Caco-2 (cell line): ENCODE measurements around the gene TNFRSF18. TPM values are rescaled to one million over a fixed set of nuclear protein-coding genes. Genes with fewer than 3 reads are reported as not detected.

Source experiments
- BruUV-seq: library from RNA; stranded (reverse); fragments of 400-500 nt; replicated peaks from 2 replicates; lab custom pipeline; 2021; lab: Mats Ljungman, UMichigan
- CTCF ChIA-PET: fragments of 300-600 bp; sonication (Branson Sonifier 250); formaldehyde crosslinking; loops from one replicate; lab custom pipeline; 2022; ENCODE audit warnings: antibody characterized with exemption; lab: Charles Lee
- POLR2A ChIA-PET: fragments of 300-600 bp; sonication (Branson Sonifier 250); formaldehyde crosslinking; loops from one replicate; lab custom pipeline; 2022; ENCODE audit warnings: antibody characterized with exemption; lab: Charles Lee
- DNase-seq, 2 experiments: peaks; one replicate each; pipeline versions ENCODE4 v3.0.0 to v3.0.0-alpha.2; 2020 to 2022
- H3K27me3 ChIP-seq: replicated peaks from 2 replicates; pipeline ENCODE4 v1.6.0; 2011; ENCODE audit warnings: low read length; ENCODE audit not compliant: control insufficient read depth, insufficient read depth
- H3K36me3 ChIP-seq: 2 replicates; pipeline ENCODE4 v1.5.1; 2011; ENCODE audit warnings: low read length; ENCODE audit not compliant: control insufficient read depth, insufficient read depth
- H3K4me1 ChIP-seq: fragments of 250-450 bp; sonication (Bioruptor Pico); 2 replicates; pipeline ENCODE4 v1.5.1; 2020; ENCODE audit warnings: mild to moderate bottlenecking
- H3K4me3 ChIP-seq: 2 replicates; pipeline ENCODE4 v1.5.1; 2011; ENCODE audit warnings: low read depth, mild to moderate bottlenecking, control low read depth, low read length
- H3K9me3 ChIP-seq: fragments of 250-450 bp; sonication (Bioruptor Pico); 2 replicates; pipeline ENCODE4 v1.5.1; 2020; ENCODE audit warnings: mild to moderate bottlenecking, moderate library complexity
- H3K27ac Mint-ChIP-seq: one replicate; pipeline ENCODE4 v1.8.0; 2022; ENCODE audit warnings: mixed read lengths; ENCODE audit not compliant: unreplicated experiment
- H3K27me3 Mint-ChIP-seq: one replicate; pipeline ENCODE4 v1.8.0; 2022; ENCODE audit warnings: mixed read lengths; ENCODE audit not compliant: insufficient read depth, unreplicated experiment
- H3K36me3 Mint-ChIP-seq: one replicate; pipeline ENCODE4 v1.8.0; 2022; ENCODE audit warnings: mild to moderate bottlenecking, mixed read lengths; ENCODE audit not compliant: insufficient read depth, unreplicated experiment
- H3K4me1 Mint-ChIP-seq: one replicate; pipeline ENCODE4 v1.8.0; 2022; ENCODE audit warnings: low read depth, mixed read lengths; ENCODE audit not compliant: unreplicated experiment
- H3K4me3 Mint-ChIP-seq: one replicate; pipeline ENCODE4 v1.8.0; 2022; ENCODE audit warnings: mild to moderate bottlenecking, moderate library complexity, mixed read lengths; ENCODE audit not compliant: unreplicated experiment
- H3K9me3 Mint-ChIP-seq: one replicate; pipeline ENCODE4 v1.8.0; 2022; ENCODE audit warnings: mixed read lengths; ENCODE audit not compliant: unreplicated experiment
- intact Hi-C: fragments of 100-400 bp; cut with micrococcal nuclease; formaldehyde crosslinking; loops from one replicate; pipeline ENCODE4 v1.10.0; 2022; ENCODE audit not compliant: unreplicated experiment
- total RNA-seq: library from RNA; stranded (reverse); gene quantifications from 2 replicates; pipeline ENCODE4 v1.2.3, GENCODE V29; 2022
- TF ChIP-seq, protein P1 (sequence below), 2 experiments: fragments of 200-600 bp in 1 of 2; IDR thresholded peaks; 1 replicate in 1 of 2; 2 replicates in 1 of 2; pipeline versions ENCODE4 v1.5.1 to v1.8.0; 2011 to 2022; ENCODE audit warnings: antibody characterized with exemption in 1 of 2, control low read depth in 1 of 2, inconsistent platforms in 1 of 2, low read depth in 1 of 2, low read length in 1 of 2, mild to moderate bottlenecking in 1 of 2, moderate library complexity in 1 of 2; ENCODE audit not compliant: insufficient read depth in 1 of 2, severe bottlenecking in 1 of 2, unreplicated experiment in 1 of 2

Gene TNFRSF18
- total RNA-seq, 1 experiment from 2014 or later = not detected

- H3K36me3 ChIP-seq = no peaks in the 10 kb centered on the region
- no peaks in the 10 kb centered on the region for H3K9me3 ChIP-seq
- H3K4me3 ChIP-seq = no peak overlapping the region
- Mint-ChIP-seq H3K36me3 (peaks cover 23% of the 10 kb centered on the region), H3K4me1 (no peaks in the 10 kb centered on the region), H3K4me3 (no peak overlapping the region), H3K27ac (no peak overlapping the region), H3K27me3 (no peaks in the 10 kb centered on the region), H3K9me3 (no peaks in the 10 kb centered on the region)
- intact Hi-C loops = no loop called here
- H3K27me3 ChIP-seq = no peaks in the 10 kb centered on the region
- TF ChIP-seq, protein P1, sequence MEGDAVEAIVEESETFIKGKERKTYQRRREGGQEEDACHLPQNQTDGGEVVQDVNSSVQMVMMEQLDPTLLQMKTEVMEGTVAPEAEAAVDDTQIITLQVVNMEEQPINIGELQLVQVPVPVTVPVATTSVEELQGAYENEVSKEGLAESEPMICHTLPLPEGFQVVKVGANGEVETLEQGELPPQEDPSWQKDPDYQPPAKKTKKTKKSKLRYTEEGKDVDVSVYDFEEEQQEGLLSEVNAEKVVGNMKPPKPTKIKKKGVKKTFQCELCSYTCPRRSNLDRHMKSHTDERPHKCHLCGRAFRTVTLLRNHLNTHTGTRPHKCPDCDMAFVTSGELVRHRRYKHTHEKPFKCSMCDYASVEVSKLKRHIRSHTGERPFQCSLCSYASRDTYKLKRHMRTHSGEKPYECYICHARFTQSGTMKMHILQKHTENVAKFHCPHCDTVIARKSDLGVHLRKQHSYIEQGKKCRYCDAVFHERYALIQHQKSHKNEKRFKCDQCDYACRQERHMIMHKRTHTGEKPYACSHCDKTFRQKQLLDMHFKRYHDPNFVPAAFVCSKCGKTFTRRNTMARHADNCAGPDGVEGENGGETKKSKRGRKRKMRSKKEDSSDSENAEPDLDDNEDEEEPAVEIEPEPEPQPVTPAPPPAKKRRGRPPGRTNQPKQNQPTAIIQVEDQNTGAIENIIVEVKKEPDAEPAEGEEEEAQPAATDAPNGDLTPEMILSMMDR (IDR thresholded peaks at IDR 0.05; ENCODE audit: insufficient read depth in 1 of 2, low read depth in 1 of 2, low read length in 1 of 2, severe bottlenecking in 1 of 2, unreplicated experiment in 1 of 2) = no peak
- TSS peak; percentile 93 for BruUV-seq
- ChIA-PET POLR2A (no interaction called here), CTCF (no interaction called here)
- H3K4me1 ChIP-seq = no peaks in the 10 kb centered on the region
- DNase-seq = no peak
Measured at GRCh38 chr1:1216770-1217620, 10.6 kb upstream of the TNFRSF18 start.

- no peak overlapping the region for H3K27ac Mint-ChIP-seq
Measured at GRCh38 chr1:1215881-1216605, 9.7 kb upstream of the TNFRSF18 start.

More at GRCh38 chr1:1215881-1216605, 9.7 kb upstream of the TNFRSF18 start:
- DNase-seq = no peak
- intact Hi-C loops = no loop called here
- Mint-ChIP-seq H3K9me3 (no peaks in the 10 kb centered on the region), H3K27me3 (no peaks in the 10 kb centered on the region), H3K36me3 (peaks cover 23% of the 10 kb centered on the region), H3K4me1 (no peaks in the 10 kb centered on the region), H3K4me3 (no peak overlapping the region)
- H3K4me1 ChIP-seq = no peaks in the 10 kb centered on the region
- no peaks in the 10 kb centered on the region for H3K9me3 ChIP-seq
- BruUV-seq = no TSS peak
- no peak overlapping the region for H3K4me3 ChIP-seq
- ChIA-PET CTCF (interaction anchor here (1.2 kb wide), 1 partner anchor 94 kb away, joined by 3 read pairs; no protein-coding TSS in a partner anchor), POLR2A (no interaction called here)
- no peaks in the 10 kb centered on the region for H3K27me3 ChIP-seq
- H3K36me3 ChIP-seq = no peaks in the 10 kb centered on the region
- TF ChIP-seq, protein P1 (IDR thresholded peaks at IDR 0.05; ENCODE audit: insufficient read depth in 1 of 2, low read depth in 1 of 2, low read length in 1 of 2, severe bottlenecking in 1 of 2, unreplicated experiment in 1 of 2) = no peak
